IMR-90 (cell line): ENCODE results near the gene PEAK3.

ENCODE experiments used
- BHLHE40 ChIP-seq: fragments of 150-350 bp; IDR thresholded peaks from 2 replicates; pipeline ENCODE4 v1.6.1; 2016; ENCODE audit warnings: mild to moderate bottlenecking, low read depth, low read length
- CEBPB ChIP-seq: IDR thresholded peaks from 2 replicates; pipeline ENCODE4 v1.6.1; 2012; ENCODE audit warnings: low read depth, low read length, improper control_type of control experiment
- CHD1 ChIP-seq: IDR thresholded peaks from 2 replicates; pipeline ENCODE4 v1.6.1; 2012; ENCODE audit warnings: low read depth, low read length, improper control_type of control experiment
- CTCF ChIP-seq: conservative IDR thresholded peaks from 2 replicates; pipeline ENCODE4 v1.5.1; 2012; ENCODE audit warnings: mild to moderate bottlenecking, low read depth, low read length, improper control_type of control experiment
- ELK1 ChIP-seq: fragments of 150-350 bp; IDR thresholded peaks from 2 replicates; pipeline ENCODE4 v1.6.1; 2016; ENCODE audit warnings: low read depth, mild to moderate bottlenecking, low read length, moderate library complexity, borderline replicate concordance
- FOS ChIP-seq: fragments of 150-350 bp; IDR thresholded peaks from 2 replicates; pipeline ENCODE4 v1.6.1; 2016; ENCODE audit warnings: low read depth, low read length
- MAFK ChIP-seq: IDR thresholded peaks from 2 replicates; pipeline ENCODE4 v1.6.1; 2012; ENCODE audit warnings: low read depth, low read length, improper control_type of control experiment
- NFE2L2 ChIP-seq: fragments of 150-350 bp; IDR thresholded peaks from 2 replicates; pipeline ENCODE4 v1.6.1; 2016; ENCODE audit warnings: low read depth, mild to moderate bottlenecking, low read length
- POLR2A ChIP-seq: IDR thresholded peaks from 2 replicates; pipeline ENCODE4 v1.6.1; 2012; ENCODE audit warnings: mild to moderate bottlenecking, low read depth, low read length
- RAD21 ChIP-seq: IDR thresholded peaks from 2 replicates; pipeline ENCODE4 v1.6.1; 2012; ENCODE audit warnings: low read length, improper control_type of control experiment
- RCOR1 ChIP-seq: IDR thresholded peaks from 2 replicates; pipeline ENCODE4 v1.6.1; 2012; ENCODE audit warnings: mild to moderate bottlenecking, low read length, improper control_type of control experiment; ENCODE audit not compliant: insufficient replicate concordance
- SMC3 ChIP-seq: fragments of 150-350 bp; IDR thresholded peaks from 2 replicates; pipeline ENCODE4 v1.6.1; 2016; ENCODE audit warnings: low read depth, mild to moderate bottlenecking, antibody characterized with exemption, low read length, moderate library complexity
- USF2 ChIP-seq: fragments of 150-350 bp; IDR thresholded peaks from 2 replicates; pipeline ENCODE4 v1.6.1; 2017; ENCODE audit warnings: mild to moderate bottlenecking, antibody characterized with exemption, low read length, low read depth

- TF ChIP-seq POLR2A (no peak), CTCF (no peak), CEBPB (no peak), NFE2L2 (no peak), USF2 (no peak), MAFK (no peak), ELK1 (no peak), CHD1 (no peak), SMC3 (no peak), RAD21 (no peak), FOS (no peak), BHLHE40 (no peak), RCOR1 (no peak)
These were observed 25.6 kb upstream of the PEAK3 start for GRCh38 chr19:2307518-2308012.
